Measurements from ENCODE around the gene MRPL2. TPM values are rescaled to one million over a fixed set of nuclear protein-coding genes. Genes with fewer than 3 reads are reported as not detected.

Gene MRPL2
- total RNA-seq, 1 donor from 2014 or later: 55.2 TPM

DNA sequence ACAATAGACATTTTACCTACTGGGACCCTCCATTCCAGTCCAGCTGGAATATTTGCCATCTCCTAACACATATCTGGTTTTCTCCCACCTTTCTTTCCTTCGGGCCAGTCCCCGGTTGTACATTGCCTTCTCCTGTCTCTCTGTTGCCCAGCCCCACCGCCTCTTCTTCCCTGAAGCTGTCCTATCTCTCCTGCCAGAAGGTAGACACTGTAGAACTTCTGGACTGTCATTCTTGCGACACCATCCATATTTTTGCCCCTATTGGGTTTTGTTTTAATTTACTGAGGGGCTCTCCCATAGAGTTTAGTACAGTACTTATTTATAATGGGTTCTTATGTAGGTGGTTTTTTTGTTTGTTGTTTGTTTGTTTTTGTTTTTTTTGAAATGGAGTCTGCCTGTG lies 21.8 kb upstream of the MRPL2 start:
- no peak overlapping the region for H3K27ac Mint-ChIP-seq (ENCODE audit: unreplicated experiment)

DNA sequence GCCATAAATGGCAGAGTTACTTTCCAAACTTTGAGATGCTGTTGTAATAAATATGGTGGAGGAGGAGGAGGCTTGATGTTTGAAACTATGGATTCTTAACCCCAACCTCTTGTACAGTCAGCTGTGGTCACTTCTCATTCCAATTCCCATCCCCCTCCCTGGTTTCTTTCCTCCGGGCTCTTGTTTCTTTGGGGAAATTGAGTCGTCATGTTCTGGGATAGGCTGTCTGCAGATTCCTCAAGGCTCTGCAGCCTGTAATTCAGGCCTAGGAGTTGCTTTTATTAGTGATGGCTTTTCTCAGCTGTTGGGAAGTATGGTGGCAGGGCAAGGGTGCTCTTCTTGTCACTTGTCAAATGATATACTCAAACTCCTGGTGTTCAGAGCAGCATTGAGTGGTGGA lies 19.5 kb upstream of the MRPL2 start:
- Mint-ChIP-seq H3K36me3 (ENCODE audit: unreplicated experiment) (peaks cover 10% of the 10 kb centered on the region), H3K4me3 (ENCODE audit: unreplicated experiment) (peak overlapping the region; percentile 3), H3K9me3 (ENCODE audit: unreplicated experiment) (no peaks in the 10 kb centered on the region), H3K4me1 (ENCODE audit: unreplicated experiment) (peaks cover 45% of the 10 kb centered on the region), H3K27ac (ENCODE audit: unreplicated experiment) (peak overlapping the region; percentile 58), H3K27me3 (ENCODE audit: unreplicated experiment) (no peaks in the 10 kb centered on the region)
- no peak for DNase-seq (ENCODE audit: extremely low spot score, unreplicated experiment)
- TF ChIP-seq, protein P1, sequence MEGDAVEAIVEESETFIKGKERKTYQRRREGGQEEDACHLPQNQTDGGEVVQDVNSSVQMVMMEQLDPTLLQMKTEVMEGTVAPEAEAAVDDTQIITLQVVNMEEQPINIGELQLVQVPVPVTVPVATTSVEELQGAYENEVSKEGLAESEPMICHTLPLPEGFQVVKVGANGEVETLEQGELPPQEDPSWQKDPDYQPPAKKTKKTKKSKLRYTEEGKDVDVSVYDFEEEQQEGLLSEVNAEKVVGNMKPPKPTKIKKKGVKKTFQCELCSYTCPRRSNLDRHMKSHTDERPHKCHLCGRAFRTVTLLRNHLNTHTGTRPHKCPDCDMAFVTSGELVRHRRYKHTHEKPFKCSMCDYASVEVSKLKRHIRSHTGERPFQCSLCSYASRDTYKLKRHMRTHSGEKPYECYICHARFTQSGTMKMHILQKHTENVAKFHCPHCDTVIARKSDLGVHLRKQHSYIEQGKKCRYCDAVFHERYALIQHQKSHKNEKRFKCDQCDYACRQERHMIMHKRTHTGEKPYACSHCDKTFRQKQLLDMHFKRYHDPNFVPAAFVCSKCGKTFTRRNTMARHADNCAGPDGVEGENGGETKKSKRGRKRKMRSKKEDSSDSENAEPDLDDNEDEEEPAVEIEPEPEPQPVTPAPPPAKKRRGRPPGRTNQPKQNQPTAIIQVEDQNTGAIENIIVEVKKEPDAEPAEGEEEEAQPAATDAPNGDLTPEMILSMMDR (IDR thresholded peaks at IDR 0.05): no peak

More for the DNA sequence above, 21.8 kb upstream of the MRPL2 start:
- Mint-ChIP-seq H3K36me3 (ENCODE audit: unreplicated experiment) (peaks cover 4% of the 10 kb centered on the region), H3K27me3 (ENCODE audit: unreplicated experiment) (no peaks in the 10 kb centered on the region), H3K9me3 (ENCODE audit: unreplicated experiment) (no peaks in the 10 kb centered on the region), H3K4me3 (ENCODE audit: unreplicated experiment) (no peak overlapping the region), H3K4me1 (ENCODE audit: unreplicated experiment) (peaks cover 37% of the 10 kb centered on the region)
- DNase-seq (ENCODE audit: extremely low spot score, unreplicated experiment): no peak
- TF ChIP-seq, protein P1 (IDR thresholded peaks at IDR 0.05): no peak

DNA sequence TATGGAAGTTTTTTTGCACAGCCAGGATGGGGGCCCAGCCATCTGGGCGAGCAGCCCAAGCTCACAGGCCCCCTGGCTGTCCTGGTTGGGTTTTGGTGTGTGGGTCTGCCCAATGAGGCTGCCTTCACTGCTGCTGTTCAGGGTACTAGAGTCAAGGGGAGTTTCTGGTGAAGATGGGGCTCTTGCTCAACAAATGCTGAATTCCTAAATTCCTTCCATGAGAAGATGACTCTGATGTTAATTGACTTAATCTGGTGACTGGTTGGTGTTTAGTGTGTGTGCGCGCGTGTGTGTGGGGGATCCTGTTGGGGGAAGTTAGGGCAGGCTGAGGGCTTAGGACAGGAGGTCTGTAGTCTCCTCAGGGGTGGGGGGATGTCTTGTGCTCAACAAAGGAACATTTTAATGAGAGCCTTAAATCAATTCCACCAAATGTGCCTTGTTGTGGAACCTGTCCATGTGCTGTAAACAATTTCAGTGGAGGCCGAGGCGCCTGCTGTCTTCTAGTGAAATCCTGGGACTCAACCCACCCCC lies 18.8 kb upstream of the MRPL2 start:
- TF ChIP-seq, protein P1 (IDR thresholded peaks at IDR 0.05): no peak
- Mint-ChIP-seq H3K4me1 (ENCODE audit: unreplicated experiment) (peaks cover 39% of the 10 kb centered on the region), H3K27me3 (ENCODE audit: unreplicated experiment) (no peaks in the 10 kb centered on the region), H3K36me3 (ENCODE audit: unreplicated experiment) (peaks cover 15% of the 10 kb centered on the region), H3K4me3 (ENCODE audit: unreplicated experiment) (peak overlapping the region; percentile 86), H3K9me3 (ENCODE audit: unreplicated experiment) (no peaks in the 10 kb centered on the region), H3K27ac (ENCODE audit: unreplicated experiment) (peak overlapping the region; percentile 36)
- no peak for DNase-seq (ENCODE audit: extremely low spot score, unreplicated experiment)

DNA sequence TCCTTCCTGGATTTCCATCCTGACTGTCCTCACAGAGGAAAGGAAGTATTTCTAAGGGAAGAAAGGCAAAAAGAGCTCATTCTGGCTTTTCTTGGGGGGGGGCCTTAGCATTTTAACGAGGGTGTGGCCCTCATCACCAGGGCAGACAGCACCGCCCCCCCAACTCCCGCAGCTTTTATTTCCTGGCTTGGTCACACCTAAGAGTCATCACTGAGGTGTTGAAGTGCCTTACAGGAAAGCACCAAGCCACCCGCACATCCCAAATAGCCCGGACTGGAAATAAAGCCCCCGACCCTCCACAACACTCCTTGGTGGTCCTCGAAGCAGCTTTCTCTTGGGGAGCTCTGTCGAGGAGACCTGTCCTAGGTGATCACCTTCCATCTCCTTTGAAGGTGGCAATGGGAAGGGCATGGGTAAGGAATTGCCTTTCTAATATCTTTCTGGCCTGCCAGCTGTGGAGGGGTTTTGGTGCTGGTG lies 18.1 kb upstream of the MRPL2 start:
- Mint-ChIP-seq H3K36me3 (ENCODE audit: unreplicated experiment) (peaks cover 21% of the 10 kb centered on the region), H3K4me1 (ENCODE audit: unreplicated experiment) (peaks cover 35% of the 10 kb centered on the region), H3K9me3 (ENCODE audit: unreplicated experiment) (no peaks in the 10 kb centered on the region), H3K27me3 (ENCODE audit: unreplicated experiment) (no peaks in the 10 kb centered on the region), H3K27ac (ENCODE audit: unreplicated experiment) (peak overlapping the region; percentile 76), H3K4me3 (ENCODE audit: unreplicated experiment) (peak overlapping the region; percentile 86)
- TF ChIP-seq, protein P1 (IDR thresholded peaks at IDR 0.05): no peak
- DNase-seq (ENCODE audit: extremely low spot score, unreplicated experiment): no peak

DNA sequence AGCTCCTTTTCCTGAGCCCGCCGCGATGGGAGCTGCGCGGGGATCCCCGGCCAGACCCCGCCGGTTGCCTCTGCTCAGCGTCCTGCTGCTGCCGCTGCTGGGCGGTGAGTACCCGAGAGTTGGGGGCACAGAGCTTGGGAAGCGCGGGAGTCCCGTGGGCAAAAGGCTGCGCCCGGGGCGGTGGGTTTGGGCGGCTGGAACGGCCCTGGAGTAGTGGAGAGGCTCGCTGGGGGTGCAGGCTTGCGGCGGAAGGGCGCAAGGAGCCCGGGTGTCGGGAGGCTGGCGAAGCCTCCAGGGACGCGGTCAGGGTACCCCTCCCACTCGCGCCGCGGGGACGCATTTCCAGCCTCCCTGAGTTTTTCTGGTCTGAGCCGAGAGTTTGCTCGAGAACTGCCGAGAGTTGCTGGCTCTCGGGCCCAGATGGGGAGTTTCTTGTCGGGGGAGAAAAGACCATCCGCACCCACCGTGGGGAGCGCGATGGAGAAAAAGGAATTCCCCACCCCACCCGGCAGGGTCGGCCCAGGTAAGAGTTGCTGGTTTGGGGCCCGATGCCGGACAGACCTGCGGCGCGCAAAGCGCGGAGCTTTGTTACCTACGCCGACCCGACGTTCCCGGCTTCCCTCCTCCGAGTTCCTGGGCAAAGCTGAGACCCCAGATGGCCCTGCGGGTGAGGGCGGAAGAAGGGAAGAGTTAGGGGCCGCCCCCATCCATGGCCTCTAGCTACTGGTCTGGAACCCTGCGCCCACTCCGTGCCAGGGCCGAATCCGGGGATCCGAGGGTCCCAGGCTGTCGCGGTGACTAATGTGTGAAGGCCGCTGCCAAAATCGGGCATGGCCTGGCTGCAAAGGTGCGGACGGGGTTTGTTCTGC lies 17.5 kb upstream of the MRPL2 start:
- Mint-ChIP-seq H3K27ac (ENCODE audit: unreplicated experiment) (peak overlapping the region; percentile 76), H3K27me3 (ENCODE audit: unreplicated experiment) (no peaks in the 10 kb centered on the region), H3K4me3 (ENCODE audit: unreplicated experiment) (peak overlapping the region; percentile 86), H3K4me1 (ENCODE audit: unreplicated experiment) (peaks cover 35% of the 10 kb centered on the region), H3K36me3 (ENCODE audit: unreplicated experiment) (peaks cover 23% of the 10 kb centered on the region), H3K9me3 (ENCODE audit: unreplicated experiment) (no peaks in the 10 kb centered on the region)
- DNase-seq (ENCODE audit: extremely low spot score, unreplicated experiment): peak; percentile 85
- TF ChIP-seq, protein P1 (IDR thresholded peaks at IDR 0.05): no peak
